Glutamatergic neuron (in vitro differentiated cells): ENCODE results near the gene POC1A. TPM values are rescaled to one million over a fixed set of nuclear protein-coding genes. Genes with fewer than 3 reads are reported as not detected.

Experiments used
- DNase-seq: peaks from one replicate; pipeline ENCODE4 v3.0.0; 2022
- H3K27ac Mint-ChIP-seq: one replicate; pipeline ENCODE4 v1.8.0; 2020; ENCODE audit warnings: mild to moderate bottlenecking, mixed read lengths, inconsistent platforms; ENCODE audit not compliant: unreplicated experiment
- H3K27me3 Mint-ChIP-seq: one replicate; pipeline ENCODE4 v1.8.0; 2020; ENCODE audit warnings: mild to moderate bottlenecking, moderate library complexity, mixed read lengths, inconsistent platforms; ENCODE audit not compliant: unreplicated experiment
- H3K36me3 Mint-ChIP-seq: one replicate; pipeline ENCODE4 v1.8.0; 2020; ENCODE audit warnings: mild to moderate bottlenecking, mixed read lengths, inconsistent platforms; ENCODE audit not compliant: unreplicated experiment
- H3K4me1 Mint-ChIP-seq: one replicate; pipeline ENCODE4 v1.8.0; 2020; ENCODE audit warnings: mild to moderate bottlenecking, low read depth, mixed read lengths, inconsistent platforms; ENCODE audit not compliant: unreplicated experiment
- H3K4me3 Mint-ChIP-seq: one replicate; pipeline ENCODE4 v1.8.0; 2020; ENCODE audit warnings: mild to moderate bottlenecking, mixed read lengths, inconsistent platforms; ENCODE audit not compliant: unreplicated experiment
- H3K9me3 Mint-ChIP-seq: one replicate; pipeline ENCODE4 v1.8.0; 2020; ENCODE audit warnings: mild to moderate bottlenecking, moderate library complexity, mixed read lengths, inconsistent platforms; ENCODE audit not compliant: unreplicated experiment
- total RNA-seq: library from RNA; stranded (reverse); fragmentation: NEBNext Ultra II Directional; extraction: Animal tissue kit (Norgen Biotek cat#: 25700); gene quantifications from one replicate; pipeline ENCODE4 v1.2.1, GENCODE V29; 2021; ENCODE audit not compliant: unreplicated experiment
- TF ChIP-seq, protein P1 (sequence below): fragments of 200-600 bp; sonication (generic); IDR thresholded peaks from one replicate; pipeline ENCODE4 v1.5.0; 2021; ENCODE audit not compliant: partially characterized antibody, unreplicated experiment

Gene POC1A
- total RNA-seq, 1 donor from 2014 or later, result 3.2 TPM

DNA sequence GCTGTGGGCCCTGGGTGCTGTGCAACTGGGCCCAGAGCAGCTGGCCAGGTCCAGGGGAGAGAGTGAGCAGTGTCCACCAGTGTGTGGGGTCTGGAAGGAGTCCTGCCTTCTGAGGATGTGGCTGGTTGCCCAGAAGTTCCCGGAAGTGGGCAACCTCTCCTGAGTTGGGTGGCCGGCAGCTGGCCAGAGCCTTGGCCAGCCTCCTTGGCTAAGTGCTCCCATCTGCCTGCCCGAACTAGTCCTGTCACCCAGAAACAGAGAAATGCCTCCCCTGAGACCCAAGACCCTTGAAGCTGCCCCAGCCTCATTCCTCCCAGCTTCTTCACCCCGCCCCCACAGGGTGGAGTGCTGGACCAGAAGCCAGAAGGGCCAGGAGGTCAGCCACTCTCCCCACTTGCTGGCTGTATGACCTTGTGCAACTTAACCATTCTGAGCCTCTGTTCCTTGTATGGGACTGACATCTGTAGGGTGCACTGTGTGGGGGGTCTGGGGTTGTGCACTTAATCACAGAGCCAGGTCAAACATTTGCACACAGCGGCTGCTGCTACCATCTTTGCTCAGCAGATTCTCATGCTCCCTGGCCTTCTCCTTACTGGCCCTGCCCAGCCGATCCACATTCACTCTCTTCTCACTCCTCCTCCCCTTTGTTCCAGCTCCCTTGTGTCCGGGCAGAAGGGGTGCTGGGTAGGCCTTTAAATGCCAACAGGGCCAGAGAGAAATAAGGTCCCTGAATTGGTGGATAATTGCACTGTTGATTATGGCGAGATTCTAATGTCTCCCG, 36.3 kb upstream of the POC1A start:
- H3K27ac Mint-ChIP-seq, result no peak overlapping the region
- peaks cover 4% of the 10 kb centered on the region for H3K9me3 Mint-ChIP-seq
- H3K4me1 Mint-ChIP-seq, result no peaks in the 10 kb centered on the region
- TF ChIP-seq, protein P1, sequence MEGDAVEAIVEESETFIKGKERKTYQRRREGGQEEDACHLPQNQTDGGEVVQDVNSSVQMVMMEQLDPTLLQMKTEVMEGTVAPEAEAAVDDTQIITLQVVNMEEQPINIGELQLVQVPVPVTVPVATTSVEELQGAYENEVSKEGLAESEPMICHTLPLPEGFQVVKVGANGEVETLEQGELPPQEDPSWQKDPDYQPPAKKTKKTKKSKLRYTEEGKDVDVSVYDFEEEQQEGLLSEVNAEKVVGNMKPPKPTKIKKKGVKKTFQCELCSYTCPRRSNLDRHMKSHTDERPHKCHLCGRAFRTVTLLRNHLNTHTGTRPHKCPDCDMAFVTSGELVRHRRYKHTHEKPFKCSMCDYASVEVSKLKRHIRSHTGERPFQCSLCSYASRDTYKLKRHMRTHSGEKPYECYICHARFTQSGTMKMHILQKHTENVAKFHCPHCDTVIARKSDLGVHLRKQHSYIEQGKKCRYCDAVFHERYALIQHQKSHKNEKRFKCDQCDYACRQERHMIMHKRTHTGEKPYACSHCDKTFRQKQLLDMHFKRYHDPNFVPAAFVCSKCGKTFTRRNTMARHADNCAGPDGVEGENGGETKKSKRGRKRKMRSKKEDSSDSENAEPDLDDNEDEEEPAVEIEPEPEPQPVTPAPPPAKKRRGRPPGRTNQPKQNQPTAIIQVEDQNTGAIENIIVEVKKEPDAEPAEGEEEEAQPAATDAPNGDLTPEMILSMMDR, result no peak
- no peak overlapping the region for H3K4me3 Mint-ChIP-seq
- H3K36me3 Mint-ChIP-seq, result no peaks in the 10 kb centered on the region
- H3K27me3 Mint-ChIP-seq, result no peaks in the 10 kb centered on the region
- no peak for DNase-seq

DNA sequence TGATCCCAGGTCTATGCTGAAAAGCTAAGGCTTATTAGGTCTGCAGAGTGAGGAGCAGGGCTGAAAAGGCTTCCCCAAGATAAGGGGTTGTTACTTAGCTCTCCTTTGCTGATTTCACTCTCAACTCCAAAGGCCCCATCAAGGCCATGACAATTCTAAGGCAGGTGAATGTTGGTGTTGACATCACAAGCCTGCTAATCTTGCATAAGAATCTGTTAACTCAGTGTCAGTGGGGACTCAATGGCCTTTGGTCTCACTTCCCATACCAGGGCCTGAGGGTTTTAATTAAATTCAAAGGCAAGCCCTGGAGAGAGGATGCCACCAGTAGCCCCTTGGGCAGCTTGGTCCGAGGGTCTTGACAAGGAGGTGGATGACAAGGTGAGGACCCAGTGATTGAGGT, 34.3 kb upstream of the POC1A start:
- Mint-ChIP-seq H3K27me3 (no peaks in the 10 kb centered on the region), H3K36me3 (no peaks in the 10 kb centered on the region), H3K27ac (no peak overlapping the region), H3K4me3 (no peak overlapping the region), H3K4me1 (no peaks in the 10 kb centered on the region), H3K9me3 (peaks cover 6% of the 10 kb centered on the region)
- DNase-seq, result no peak
- TF ChIP-seq, protein P1, result no peak

DNA sequence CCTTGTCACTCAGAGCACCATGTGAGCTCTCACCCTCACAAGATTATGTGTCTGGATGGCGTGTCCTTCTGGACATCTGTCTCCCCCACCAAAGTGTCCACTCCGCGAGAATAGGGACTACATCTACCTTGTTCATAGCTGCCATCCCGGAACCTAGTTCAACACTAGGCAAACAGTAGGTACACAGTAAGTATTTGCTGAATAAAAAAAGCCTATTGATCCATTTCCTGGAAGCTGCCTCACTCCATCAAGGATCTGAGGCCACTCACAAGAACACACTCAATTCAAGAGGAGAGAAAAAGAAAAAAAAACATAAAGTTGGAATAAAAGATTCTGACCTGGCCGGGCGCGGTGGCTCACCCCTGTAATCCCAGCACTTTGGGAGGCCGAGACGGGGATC, 32.5 kb upstream of the POC1A start:
- Mint-ChIP-seq H3K27me3 (no peaks in the 10 kb centered on the region), H3K36me3 (no peaks in the 10 kb centered on the region), H3K4me1 (no peaks in the 10 kb centered on the region)

DNA sequence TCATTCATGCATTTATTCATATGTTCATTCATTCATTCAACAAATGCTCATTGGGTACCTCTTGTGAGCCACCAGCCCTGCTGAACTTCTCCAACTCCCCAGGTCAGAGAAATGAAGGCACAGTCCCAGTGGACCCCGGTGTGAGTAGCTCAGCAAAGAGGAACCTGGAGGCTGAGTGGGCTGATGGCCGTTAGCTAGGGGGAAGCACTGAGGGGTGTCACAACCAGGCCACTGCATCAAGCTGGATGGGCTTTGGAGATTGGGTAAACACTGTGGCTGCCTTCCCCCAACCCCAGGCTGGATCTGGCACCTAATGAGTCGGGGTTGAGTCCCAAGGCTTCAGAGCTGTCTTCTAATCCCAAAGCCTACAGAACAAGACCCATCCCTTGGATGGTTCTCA, 31.6 kb upstream of the POC1A start:
- Mint-ChIP-seq H3K4me1 (no peaks in the 10 kb centered on the region), H3K4me3 (no peak overlapping the region), H3K27me3 (no peaks in the 10 kb centered on the region), H3K36me3 (no peaks in the 10 kb centered on the region), H3K27ac (no peak overlapping the region), H3K9me3 (peaks cover 3% of the 10 kb centered on the region)
- TF ChIP-seq, protein P1, result no peak
- no peak for DNase-seq

More for the DNA sequence above, 32.5 kb upstream of the POC1A start:
- no peak for DNase-seq
- no peak overlapping the region for H3K27ac Mint-ChIP-seq
- TF ChIP-seq, protein P1, result no peak
- no peak overlapping the region for H3K4me3 Mint-ChIP-seq
- peaks cover 4% of the 10 kb centered on the region for H3K9me3 Mint-ChIP-seq

DNA sequence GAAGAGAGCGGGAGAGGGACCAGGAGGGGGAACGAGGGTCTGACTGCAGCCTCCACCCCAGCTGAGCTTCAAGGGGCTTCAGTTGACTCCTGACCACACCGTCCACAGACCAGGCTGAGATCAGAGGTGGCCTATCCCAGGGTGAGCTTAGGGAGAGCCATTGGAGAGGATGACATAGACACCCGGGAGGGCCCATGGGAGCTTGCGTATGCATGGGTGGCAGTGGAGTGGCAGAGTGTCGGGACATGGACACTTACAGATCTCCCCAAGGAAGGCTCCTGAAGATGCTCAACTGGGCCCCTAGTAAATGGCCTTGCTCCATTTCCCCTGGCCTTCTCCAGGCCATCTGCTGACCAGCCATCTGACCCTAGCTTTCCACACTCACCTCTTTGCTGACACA, 31.1 kb upstream of the POC1A start:
- Mint-ChIP-seq H3K4me3 (no peak overlapping the region), H3K27ac (no peak overlapping the region), H3K36me3 (no peaks in the 10 kb centered on the region), H3K4me1 (no peaks in the 10 kb centered on the region), H3K9me3 (peaks cover 3% of the 10 kb centered on the region), H3K27me3 (no peaks in the 10 kb centered on the region)
- TF ChIP-seq, protein P1, result no peak
- DNase-seq, result no peak
